Loucy (cell line): ENCODE measurements around the gene PPFIBP1.

ENCODE experiments used
- H2AFZ ChIP-seq: fragments of 200-600 bp; sonication (generic); 2 replicates; pipeline ENCODE4 v1.6.0; 2016; ENCODE audit warnings: antibody characterized with exemption, mild to moderate bottlenecking, low read length, moderate library complexity
- H3F3A ChIP-seq: fragments of 200-600 bp; 2 replicates; pipeline ENCODE4 v1.6.0; 2016; ENCODE audit warnings: antibody characterized with exemption, low read depth, mild to moderate bottlenecking
- H3K27me3 ChIP-seq: fragments of 200-600 bp; sonication (generic); 2 replicates; pipeline ENCODE4 v1.6.1; 2014; ENCODE audit warnings: low read length, mild to moderate bottlenecking; ENCODE audit not compliant: insufficient read depth, poor library complexity, severe bottlenecking
- H3K36me3 ChIP-seq: fragments of 200-600 bp; sonication (generic); 2 replicates; pipeline ENCODE4 v1.6.1; 2016; ENCODE audit warnings: low read length; ENCODE audit not compliant: insufficient read depth
- H3K4me1 ChIP-seq: fragments of 200-600 bp; sonication (generic); 2 replicates; pipeline ENCODE4 v1.5.1; 2014; ENCODE audit warnings: low read length, mild to moderate bottlenecking; ENCODE audit not compliant: insufficient read depth, poor library complexity, severe bottlenecking
- H3K4me2 ChIP-seq: fragments of 200-600 bp; sonication (generic); 2 replicates; pipeline ENCODE4 v1.6.0; 2014; ENCODE audit warnings: antibody characterized with exemption, low read length, low read depth, mild to moderate bottlenecking; ENCODE audit not compliant: poor library complexity, severe bottlenecking
- H3K4me3 ChIP-seq: fragments of 200-600 bp; sonication (generic); 2 replicates; pipeline ENCODE4 v1.5.1; 2014; ENCODE audit warnings: low read length, mild to moderate bottlenecking, mixed read lengths; ENCODE audit not compliant: poor library complexity, severe bottlenecking
- H3K79me2 ChIP-seq: fragments of 200-600 bp; sonication (generic); 2 replicates; pipeline ENCODE4 v1.6.1; 2014; ENCODE audit warnings: low read length; ENCODE audit not compliant: insufficient read depth
- H3K9ac ChIP-seq: fragments of 200-600 bp; sonication (generic); 2 replicates; pipeline ENCODE4 v1.6.0; 2014; ENCODE audit warnings: mild to moderate bottlenecking, low read depth, low read length, moderate library complexity; ENCODE audit not compliant: poor library complexity, severe bottlenecking
- H3K9me2 ChIP-seq: fragments of 200-600 bp; sonication (generic); replicated peaks from 2 replicates; pipeline ENCODE4 v1.6.1; 2016; ENCODE audit warnings: low read depth, low read length, mixed read lengths
- H3K9me3 ChIP-seq: fragments of 200-600 bp; sonication (generic); 2 replicates; pipeline ENCODE4 v1.6.1; 2014; ENCODE audit warnings: mild to moderate bottlenecking, antibody characterized with exemption, low read length, low read depth; ENCODE audit not compliant: insufficient read depth
- H4K20me1 ChIP-seq: fragments of 200-600 bp; sonication (generic); 2 replicates; pipeline ENCODE4 v1.6.0; 2014; ENCODE audit warnings: antibody characterized with exemption, low read length, mild to moderate bottlenecking; ENCODE audit not compliant: insufficient read depth, poor library complexity, severe bottlenecking
- CTCF ChIP-seq: fragments of 200-600 bp; sonication (generic); conservative IDR thresholded peaks from 2 replicates; pipeline ENCODE4 v1.5.1; 2014; ENCODE audit warnings: mild to moderate bottlenecking, antibody characterized with exemption, low read length
- EZH2phosphoT487 ChIP-seq: fragments of 200-600 bp; IDR thresholded peaks from 2 replicates; pipeline ENCODE4 v1.6.1; 2018; ENCODE audit warnings: antibody characterized with exemption, mild to moderate bottlenecking, moderate library complexity, borderline replicate concordance

PPFIBP1 gene

GRCh38 chr12:27723212-27723611 is 199.2 kb downstream of the PPFIBP1 start:
- Histone ChIP-seq H3F3A (no peaks in the 10 kb centered on the region), H2AFZ (no peak overlapping the region), H3K27me3 (no peaks in the 10 kb centered on the region), H3K4me3 (no peak overlapping the region), H3K4me1 (no peaks in the 10 kb centered on the region), H3K9me2 (no peaks in the 10 kb centered on the region), H3K9ac (no peak overlapping the region), H3K36me3 (peaks cover 71% of the 10 kb centered on the region; the same call in 1 of the 2 replicates), H3K4me2 (no peak overlapping the region), H3K79me2 (no peaks in the 10 kb centered on the region; the same call in 1 of the 2 replicates), H4K20me1 (no peaks in the 10 kb centered on the region), H3K9me3 (no peaks in the 10 kb centered on the region)
- TF ChIP-seq EZH2phosphoT487, result no peak
- no peak for TF ChIP-seq CTCF

GRCh38 chr12:27730097-27730588 is 206.1 kb downstream of the PPFIBP1 start:
- Histone ChIP-seq H3K4me3 (no peak overlapping the region), H3K9me2 (no peaks in the 10 kb centered on the region), H3K4me2 (no peak overlapping the region), H3K4me1 (no peaks in the 10 kb centered on the region), H3K79me2 (peaks cover 5% of the 10 kb centered on the region; the same call in 1 of the 2 replicates), H4K20me1 (peaks cover 3% of the 10 kb centered on the region), H3K9ac (no peak overlapping the region), H3K36me3 (peaks cover 69% of the 10 kb centered on the region; the same call in 1 of the 2 replicates), H3K27me3 (no peaks in the 10 kb centered on the region), H2AFZ (no peak overlapping the region), H3K9me3 (no peaks in the 10 kb centered on the region), H3F3A (no peaks in the 10 kb centered on the region)
- no peak for TF ChIP-seq CTCF
- TF ChIP-seq EZH2phosphoT487, result no peak

- Histone ChIP-seq H3K4me1 (no peaks in the 10 kb centered on the region), H2AFZ (no peak overlapping the region), H3K9me2 (no peaks in the 10 kb centered on the region), H3K79me2 (peaks cover 5% of the 10 kb centered on the region; the same call in 1 of the 2 replicates), H4K20me1 (peaks cover 3% of the 10 kb centered on the region), H3K27me3 (no peaks in the 10 kb centered on the region), H3K9ac (no peak overlapping the region), H3K4me2 (no peak overlapping the region), H3F3A (no peaks in the 10 kb centered on the region), H3K36me3 (peaks cover 70% of the 10 kb centered on the region; the same call in 1 of the 2 replicates), H3K4me3 (no peak overlapping the region), H3K9me3 (no peaks in the 10 kb centered on the region)
- no peak; the same call in 1 of the 2 replicates for TF ChIP-seq CTCF
- no peak for TF ChIP-seq EZH2phosphoT487
Measured at GRCh38 chr12:27732281-27732680, 208.3 kb downstream of the PPFIBP1 start.
